Smooth muscle cell (in vitro differentiated cells): ENCODE results near the gene MACO1. TPM values are rescaled to one million over a fixed set of nuclear protein-coding genes. Genes with fewer than 3 reads are reported as not detected.

Source experiments
- DNase-seq: peaks from one replicate; lab custom pipeline; 2025; ENCODE audit not compliant: unreplicated experiment; lab: John Stamatoyannopoulos, UW
- H2AFZ ChIP-seq: fragments of 200-600 bp; sonication (generic); 2 replicates; pipeline ENCODE4 v1.6.0; 2016; ENCODE audit warnings: antibody characterized with exemption, low read depth, mild to moderate bottlenecking
- H3F3A ChIP-seq: fragments of 200-600 bp; sonication (generic); 2 replicates; pipeline ENCODE4 v1.6.0; 2017; ENCODE audit warnings: antibody characterized with exemption, low read depth
- H3K27ac ChIP-seq: fragments of 200-600 bp; sonication (generic); 2 replicates; pipeline ENCODE4 v1.5.1; 2016; ENCODE audit warnings: low read depth, mild to moderate bottlenecking
- H3K27me3 ChIP-seq: fragments of 200-600 bp; sonication (generic); 2 replicates; pipeline ENCODE4 v1.6.1; 2016; ENCODE audit warnings: low read depth, mild to moderate bottlenecking
- H3K36me3 ChIP-seq: fragments of 200-600 bp; sonication (generic); 2 replicates; pipeline ENCODE4 v1.5.1; 2016; ENCODE audit warnings: low read depth
- H3K4me1 ChIP-seq: fragments of 200-600 bp; sonication (generic); 2 replicates; pipeline ENCODE4 v1.5.1; 2016; ENCODE audit warnings: low read depth
- H3K4me2 ChIP-seq: fragments of 200-600 bp; sonication (generic); 2 replicates; pipeline ENCODE4 v1.6.0; 2016; ENCODE audit warnings: mild to moderate bottlenecking
- H3K4me3 ChIP-seq: fragments of 200-600 bp; sonication (generic); 2 replicates; pipeline ENCODE4 v1.5.1; 2016; ENCODE audit warnings: mild to moderate bottlenecking
- H3K79me2 ChIP-seq: fragments of 200-600 bp; sonication (generic); 2 replicates; pipeline ENCODE4 v1.6.0; 2016; ENCODE audit warnings: low read depth, mild to moderate bottlenecking
- H3K9ac ChIP-seq: fragments of 200-600 bp; sonication (generic); 2 replicates; pipeline ENCODE4 v1.6.0; 2016; ENCODE audit warnings: low read depth
- H3K9me3 ChIP-seq: fragments of 200-600 bp; sonication (generic); replicated peaks from 2 replicates; pipeline ENCODE4 v1.5.1; 2016; ENCODE audit warnings: low read depth
- H4K20me1 ChIP-seq: fragments of 200-600 bp; sonication (generic); 2 replicates; pipeline ENCODE4 v1.6.0; 2016; ENCODE audit warnings: low read depth
- WGBS: methylation state at CpG from one replicate; pipeline ENCODE4 v1.1.7; 2016; ENCODE audit warnings: low lambda C conversion rate; 5-methylcytosine and 5-hydroxymethylcytosine counted together
- polyA plus RNA-seq: library from polyadenylated mRNA; unstranded; fragments of >200 nt; fragmentation: Nextera tagmentation; extraction: Ambion mirVana; gene quantifications from 2 replicates; pipeline ENCODE4 v1.2.1, GENCODE V29; 2016
- total RNA-seq: library from RNA; depleted of rRNA; stranded (reverse); fragments of >200 nt; gene quantifications from 2 replicates; pipeline ENCODE4 v1.2.3, GENCODE V29; 2014
- TF ChIP-seq, protein P1 (sequence below): fragments of 200-600 bp; sonication (generic); IDR thresholded peaks from 2 replicates; pipeline ENCODE4 v1.5.1; 2017; ENCODE audit warnings: borderline replicate concordance, mild to moderate bottlenecking, antibody characterized with exemption; ENCODE audit not compliant: insufficient read depth, poor library complexity, severe bottlenecking

MACO1 gene
- total and polyA plus RNA-seq, 2 experiments from 2014 or later: 19.8 to 29.8 TPM

DNA sequence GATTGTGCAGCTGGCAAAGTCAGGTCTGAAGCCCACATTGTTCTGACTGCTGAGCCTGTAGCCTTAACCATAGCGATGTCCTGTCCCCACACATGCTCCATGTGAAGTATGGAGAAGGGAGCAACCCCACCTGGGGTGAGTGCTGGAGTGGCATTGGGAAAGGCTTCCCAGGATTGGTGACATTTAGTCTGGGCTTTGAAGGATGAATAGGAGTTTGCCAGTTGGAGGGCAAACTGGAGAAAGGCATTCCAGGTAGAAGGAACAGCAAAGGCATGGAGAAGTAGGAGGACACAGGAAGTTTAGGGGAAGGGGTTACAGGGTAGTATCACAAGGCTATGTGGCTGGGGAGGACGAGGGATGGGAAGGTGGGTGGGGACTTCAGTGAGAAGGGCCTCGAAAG lies 105.4 kb downstream of the MACO1 start:
- Histone ChIP-seq H3K27me3 (no peaks in the 10 kb centered on the region), H3K36me3 (no peaks in the 10 kb centered on the region), H3K4me2 (no peak overlapping the region), H3K79me2 (no peaks in the 10 kb centered on the region), H2AFZ (no peak overlapping the region), H3K9ac (no peak overlapping the region), H3K9me3 (no peaks in the 10 kb centered on the region), H3F3A (no peaks in the 10 kb centered on the region), H4K20me1 (no peaks in the 10 kb centered on the region), H3K27ac (no peak overlapping the region), H3K4me3 (no peak overlapping the region), H3K4me1 (no peaks in the 10 kb centered on the region)
- TF ChIP-seq, protein P1, sequence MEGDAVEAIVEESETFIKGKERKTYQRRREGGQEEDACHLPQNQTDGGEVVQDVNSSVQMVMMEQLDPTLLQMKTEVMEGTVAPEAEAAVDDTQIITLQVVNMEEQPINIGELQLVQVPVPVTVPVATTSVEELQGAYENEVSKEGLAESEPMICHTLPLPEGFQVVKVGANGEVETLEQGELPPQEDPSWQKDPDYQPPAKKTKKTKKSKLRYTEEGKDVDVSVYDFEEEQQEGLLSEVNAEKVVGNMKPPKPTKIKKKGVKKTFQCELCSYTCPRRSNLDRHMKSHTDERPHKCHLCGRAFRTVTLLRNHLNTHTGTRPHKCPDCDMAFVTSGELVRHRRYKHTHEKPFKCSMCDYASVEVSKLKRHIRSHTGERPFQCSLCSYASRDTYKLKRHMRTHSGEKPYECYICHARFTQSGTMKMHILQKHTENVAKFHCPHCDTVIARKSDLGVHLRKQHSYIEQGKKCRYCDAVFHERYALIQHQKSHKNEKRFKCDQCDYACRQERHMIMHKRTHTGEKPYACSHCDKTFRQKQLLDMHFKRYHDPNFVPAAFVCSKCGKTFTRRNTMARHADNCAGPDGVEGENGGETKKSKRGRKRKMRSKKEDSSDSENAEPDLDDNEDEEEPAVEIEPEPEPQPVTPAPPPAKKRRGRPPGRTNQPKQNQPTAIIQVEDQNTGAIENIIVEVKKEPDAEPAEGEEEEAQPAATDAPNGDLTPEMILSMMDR: no peak
- WGBS: 79% methylated on average over 3 of the region's 3 CpGs
- DNase-seq: no peak

DNA sequence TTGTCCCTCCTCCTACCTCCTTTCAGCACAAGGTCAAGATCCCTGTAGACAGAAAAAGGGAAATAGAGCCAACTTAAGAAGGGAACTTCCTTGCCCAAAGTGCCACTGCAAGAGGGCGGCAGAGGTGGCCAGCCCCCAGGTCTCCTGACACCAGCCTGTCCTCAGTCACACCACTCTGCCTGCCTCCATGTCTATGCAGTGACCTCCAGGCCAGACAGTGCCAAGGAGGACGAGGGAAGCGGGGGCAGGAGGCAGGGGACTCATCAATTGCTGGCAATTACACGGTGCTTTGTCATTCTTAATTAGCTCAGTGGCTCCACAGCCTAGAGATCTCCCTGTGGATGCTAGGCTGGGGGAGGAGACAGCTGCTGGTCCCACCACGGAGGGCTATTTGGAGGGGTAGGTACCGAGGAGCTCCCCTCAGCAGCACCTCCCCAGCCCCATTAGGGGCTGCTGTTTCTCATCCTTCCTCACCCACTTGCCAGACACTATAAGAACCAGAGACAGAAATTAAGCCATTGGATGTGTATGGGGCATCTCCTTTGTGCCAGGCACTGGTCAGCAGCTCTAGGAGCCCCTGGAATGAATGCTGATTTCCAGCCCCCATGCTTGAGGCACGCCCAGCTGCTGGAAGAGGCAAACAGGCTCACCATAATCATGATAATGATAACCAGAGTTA lies 106.6 kb downstream of the MACO1 start:
- Histone ChIP-seq H3K36me3 (no peaks in the 10 kb centered on the region), H3K79me2 (no peaks in the 10 kb centered on the region), H3K27me3 (no peaks in the 10 kb centered on the region), H4K20me1 (no peaks in the 10 kb centered on the region), H3K27ac (no peak overlapping the region), H2AFZ (no peak overlapping the region), H3K4me3 (no peak overlapping the region), H3K4me1 (no peaks in the 10 kb centered on the region), H3K4me2 (no peak overlapping the region), H3F3A (peaks cover 2% of the 10 kb centered on the region), H3K9ac (no peak overlapping the region), H3K9me3 (no peaks in the 10 kb centered on the region)
- no peak for DNase-seq
- WGBS: 55% methylated on average over 7 of the region's 7 CpGs
- TF ChIP-seq, protein P1: no peak

DNA sequence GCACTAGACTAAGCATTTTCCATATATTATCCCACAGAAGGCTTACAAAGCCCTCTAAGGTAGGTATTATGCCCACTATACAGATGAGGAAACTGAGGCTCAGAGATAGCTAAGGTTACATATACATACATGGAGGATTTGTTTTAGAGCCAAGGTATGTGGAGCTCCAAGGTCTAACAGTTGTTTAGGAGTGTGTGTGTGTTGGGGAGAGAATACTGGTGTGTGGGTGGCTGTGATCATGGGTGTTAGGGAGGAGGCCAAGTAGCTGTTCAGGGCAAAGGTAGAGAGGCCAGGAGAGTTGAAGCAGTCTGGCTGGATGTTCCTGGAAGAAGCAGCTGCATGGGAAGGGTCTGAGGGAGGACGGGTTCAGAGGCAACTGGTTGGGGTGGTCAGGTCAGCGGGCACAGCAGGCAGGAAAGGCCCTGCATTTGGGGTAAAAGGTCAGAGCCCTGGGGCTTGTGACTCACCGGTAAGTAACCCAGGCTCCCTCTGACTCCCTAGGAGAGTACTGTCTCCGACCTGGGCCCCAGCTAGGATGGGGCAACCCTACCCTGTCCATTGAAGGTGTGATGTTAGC lies 107.6 kb downstream of the MACO1 start:
- WGBS: 79% methylated on average over 2 of the region's 4 CpGs
- Histone ChIP-seq H3F3A (peaks cover 3% of the 10 kb centered on the region), H2AFZ (no peak overlapping the region), H3K9me3 (no peaks in the 10 kb centered on the region), H3K27ac (no peak overlapping the region), H4K20me1 (no peaks in the 10 kb centered on the region), H3K27me3 (no peaks in the 10 kb centered on the region), H3K4me3 (no peak overlapping the region), H3K79me2 (no peaks in the 10 kb centered on the region), H3K4me1 (no peaks in the 10 kb centered on the region), H3K9ac (no peak overlapping the region), H3K4me2 (no peak overlapping the region), H3K36me3 (no peaks in the 10 kb centered on the region)
- TF ChIP-seq, protein P1: no peak
- DNase-seq: no peak
